ENCODE data around the gene PEF1.

The PEF1 gene

GRCh38 chr1:31691446-31691845 lies 46.8 kb upstream of the PEF1 start:
- Histone ChIP-seq H4K20me1 (ENCODE audit: insufficient read depth, low read length) (no peaks in the 10 kb centered on the region), H3K36me3 (replicated peaks; ENCODE audit: insufficient read depth, low read length) (no peaks in the 10 kb centered on the region), H3K4me2 (ENCODE audit: low read depth, low read length) (no peak overlapping the region), H3K9me3 (replicated peaks; ENCODE audit: insufficient read depth, low read length) (no peaks in the 10 kb centered on the region), H3K79me2 (ENCODE audit: low read length) (no peaks in the 10 kb centered on the region), H3K4me3 (ENCODE audit: low read length) (no peak overlapping the region), H3F3A (ENCODE audit: insufficient read depth, low read length) (no peaks in the 10 kb centered on the region), H3K4me1 (ENCODE audit: low read length) (no peaks in the 10 kb centered on the region), H3K9me2 (replicated peaks; ENCODE audit: insufficient read depth, low read length) (no peaks in the 10 kb centered on the region), H3K27me3 (replicated peaks; ENCODE audit: insufficient read depth, low read length) (peaks cover 82% of the 10 kb centered on the region), H3K27ac (ENCODE audit: low read length) (no peak overlapping the region), H3K9ac (ENCODE audit: low read length) (no peak overlapping the region), H2AFZ (ENCODE audit: low read length) (no peak overlapping the region)
- no peak for DNase-seq
- TF ChIP-seq EZH2phosphoT487 (IDR thresholded peaks at IDR 0.05; ENCODE audit: low read length) (no peak), EZH2 (optimal IDR thresholded peaks at IDR 0.05; ENCODE audit: low read depth, low read length) (no peak), CTCF (IDR thresholded peaks at IDR 0.05; ENCODE audit: low read length) (no peak)

- no peak overlapping the region for H2AFZ ChIP-seq (ENCODE audit: low read length)
Observed at GRCh38 chr1:31690921-31691320, 46.2 kb upstream of the PEF1 start.

GRCh38 chr1:31689854-31690253 lies 45.2 kb upstream of the PEF1 start:
- Histone ChIP-seq H3F3A (ENCODE audit: insufficient read depth, low read length) (no peaks in the 10 kb centered on the region), H3K27me3 (replicated peaks; ENCODE audit: insufficient read depth, low read length) (peaks cover 89% of the 10 kb centered on the region), H2AFZ (ENCODE audit: low read length) (no peak overlapping the region), H3K79me2 (ENCODE audit: low read length) (no peaks in the 10 kb centered on the region), H3K9ac (ENCODE audit: low read length) (no peak overlapping the region), H3K27ac (ENCODE audit: low read length) (no peak overlapping the region), H3K9me3 (replicated peaks; ENCODE audit: insufficient read depth, low read length) (no peaks in the 10 kb centered on the region), H3K4me1 (ENCODE audit: low read length) (no peaks in the 10 kb centered on the region), H3K9me2 (replicated peaks; ENCODE audit: insufficient read depth, low read length) (no peaks in the 10 kb centered on the region), H3K36me3 (replicated peaks; ENCODE audit: insufficient read depth, low read length) (no peaks in the 10 kb centered on the region), H3K4me2 (ENCODE audit: low read depth, low read length) (no peak overlapping the region), H3K4me3 (ENCODE audit: low read length) (no peak overlapping the region), H4K20me1 (ENCODE audit: insufficient read depth, low read length) (no peaks in the 10 kb centered on the region)
- TF ChIP-seq EZH2 (optimal IDR thresholded peaks at IDR 0.05; ENCODE audit: low read depth, low read length) (no peak), EZH2phosphoT487 (IDR thresholded peaks at IDR 0.05; ENCODE audit: low read length) (no peak), CTCF (IDR thresholded peaks at IDR 0.05; ENCODE audit: low read length) (no peak)
- DNase-seq: no peak

More at GRCh38 chr1:31690921-31691320, 46.2 kb upstream of the PEF1 start:
- Histone ChIP-seq H3K27ac (ENCODE audit: low read length) (no peak overlapping the region), H3K4me1 (ENCODE audit: low read length) (no peaks in the 10 kb centered on the region), H3K9me3 (replicated peaks; ENCODE audit: insufficient read depth, low read length) (no peaks in the 10 kb centered on the region), H3K9me2 (replicated peaks; ENCODE audit: insufficient read depth, low read length) (no peaks in the 10 kb centered on the region), H3K4me3 (ENCODE audit: low read length) (no peak overlapping the region), H3K36me3 (replicated peaks; ENCODE audit: insufficient read depth, low read length) (no peaks in the 10 kb centered on the region), H4K20me1 (ENCODE audit: insufficient read depth, low read length) (no peaks in the 10 kb centered on the region), H3F3A (ENCODE audit: insufficient read depth, low read length) (no peaks in the 10 kb centered on the region), H3K79me2 (ENCODE audit: low read length) (no peaks in the 10 kb centered on the region), H3K27me3 (replicated peaks; ENCODE audit: insufficient read depth, low read length) (peaks cover 85% of the 10 kb centered on the region), H3K4me2 (ENCODE audit: low read depth, low read length) (no peak overlapping the region), H3K9ac (ENCODE audit: low read length) (no peak overlapping the region)
- TF ChIP-seq EZH2 (optimal IDR thresholded peaks at IDR 0.05; ENCODE audit: low read depth, low read length) (no peak), EZH2phosphoT487 (IDR thresholded peaks at IDR 0.05; ENCODE audit: low read length) (no peak)
- no peak for DNase-seq

GRCh38 chr1:31689379-31689778 lies 44.7 kb upstream of the PEF1 start:
- no peak overlapping the region for H3K27ac ChIP-seq (ENCODE audit: low read length)
- no peaks in the 10 kb centered on the region for H3F3A ChIP-seq (ENCODE audit: insufficient read depth, low read length)
- peaks cover 89% of the 10 kb centered on the region for H3K27me3 ChIP-seq (replicated peaks; ENCODE audit: insufficient read depth, low read length)
- TF ChIP-seq EZH2 (optimal IDR thresholded peaks at IDR 0.05; ENCODE audit: low read depth, low read length) (no peak), EZH2phosphoT487 (IDR thresholded peaks at IDR 0.05; ENCODE audit: low read length) (no peak), CTCF (IDR thresholded peaks at IDR 0.05; ENCODE audit: low read length) (no peak)
- no peaks in the 10 kb centered on the region for H3K36me3 ChIP-seq (replicated peaks; ENCODE audit: insufficient read depth, low read length)
- no peak overlapping the region for H3K4me3 ChIP-seq (ENCODE audit: low read length)
- no peak for DNase-seq
- H3K4me1 ChIP-seq (ENCODE audit: low read length): no peaks in the 10 kb centered on the region
- H3K9me2 ChIP-seq (replicated peaks; ENCODE audit: insufficient read depth, low read length): no peaks in the 10 kb centered on the region
- H3K9me3 ChIP-seq (replicated peaks; ENCODE audit: insufficient read depth, low read length): no peaks in the 10 kb centered on the region
- no peak overlapping the region for H2AFZ ChIP-seq (ENCODE audit: low read length)
- no peaks in the 10 kb centered on the region for H4K20me1 ChIP-seq (ENCODE audit: insufficient read depth, low read length)
- H3K79me2 ChIP-seq (ENCODE audit: low read length): no peaks in the 10 kb centered on the region
- H3K9ac ChIP-seq (ENCODE audit: low read length): no peak overlapping the region
- no peak overlapping the region for H3K4me2 ChIP-seq (ENCODE audit: low read depth, low read length)
